Left forelimb (tissue), 1 donor: ENCODE results near the gene RCL1.
"Not testable (repeated sequence)": the region's sequence is repeated elsewhere in the genome, so short reads cannot be mapped to it uniquely, and the experiment has no call there.

Source experiments
- DNase-seq: peaks from one replicate; pipeline ENCODE4 v3.0.0-alpha.2; 2018; ENCODE audit warnings: low spot score

The RCL1 gene

DNA sequence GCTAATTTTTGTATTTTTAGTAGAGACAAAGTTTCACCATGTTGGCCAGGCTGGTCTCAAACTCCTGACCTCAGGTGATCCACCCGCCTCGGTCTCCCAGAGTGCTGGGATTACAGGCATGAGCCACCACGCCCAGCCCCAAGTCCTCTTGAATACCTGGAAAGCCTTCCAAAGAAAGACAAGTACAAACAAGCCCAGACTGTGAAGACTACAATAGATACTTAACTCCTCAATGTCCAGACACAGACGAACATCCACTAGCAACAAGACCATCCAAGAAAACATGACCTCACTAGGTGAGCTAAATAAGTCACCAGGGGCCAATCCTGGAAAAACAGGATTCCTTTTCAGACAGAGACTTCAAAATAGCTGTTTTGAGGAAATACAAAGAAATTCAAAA is 9.6 kb upstream of the RCL1 start:
- DNase-seq = not testable (repeated sequence)

DNA sequence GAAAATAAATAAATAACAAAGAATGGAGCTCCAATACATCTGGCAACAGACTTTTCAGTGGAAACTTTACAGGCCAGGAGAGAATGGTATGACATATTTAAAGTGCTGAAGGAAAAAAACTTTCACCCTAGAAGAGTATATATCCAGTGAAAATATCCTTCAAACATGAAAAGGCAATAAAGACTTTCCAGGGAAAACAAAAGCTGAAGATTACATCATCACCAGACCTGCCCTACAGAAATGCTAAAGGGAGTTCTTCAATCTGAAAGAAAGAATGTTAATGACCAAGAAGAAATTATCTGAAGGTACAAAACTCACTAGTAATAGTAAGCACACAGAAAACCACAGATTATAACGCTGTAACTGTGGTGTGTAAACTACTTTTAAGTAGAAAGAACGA is 8.3 kb upstream of the RCL1 start:
- no peak for DNase-seq

DNA sequence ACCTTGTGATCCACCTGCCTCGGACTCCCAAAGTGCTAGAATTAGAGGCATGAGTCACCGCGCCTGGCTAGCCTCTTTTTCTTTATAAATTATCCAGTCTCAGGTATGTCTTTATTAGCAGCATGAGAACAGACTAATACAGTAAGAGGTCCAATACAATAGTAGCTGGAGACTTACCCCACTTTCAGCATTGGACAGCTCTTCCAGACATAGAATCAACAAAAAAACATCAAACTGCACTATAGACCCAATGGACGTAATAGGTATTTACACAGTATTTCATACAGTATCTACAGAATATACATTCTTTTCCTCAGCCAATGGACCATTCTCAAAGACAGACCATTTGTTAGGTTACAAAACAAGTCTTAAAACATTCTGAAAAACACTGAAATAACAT is 6.1 kb upstream of the RCL1 start:
- DNase-seq = no peak

DNA sequence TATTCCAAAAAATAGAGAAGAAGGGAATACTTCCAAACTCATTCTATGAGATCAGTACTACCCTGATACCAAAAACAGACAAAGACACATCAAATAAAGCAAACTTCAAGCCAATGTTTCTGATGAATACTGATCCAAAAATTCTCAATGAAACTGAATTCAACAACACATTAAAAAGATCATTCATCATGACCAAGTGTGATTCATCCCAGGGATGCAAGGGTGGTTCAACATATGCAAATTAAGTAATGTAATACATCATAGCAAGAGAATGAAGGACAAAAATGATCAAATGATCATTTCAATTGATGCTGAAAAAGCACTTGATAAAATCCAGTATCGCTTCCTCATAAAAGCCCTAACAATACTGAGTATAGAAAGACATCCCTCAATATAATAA is 4.9 kb upstream of the RCL1 start:
- DNase-seq = no peak

DNA sequence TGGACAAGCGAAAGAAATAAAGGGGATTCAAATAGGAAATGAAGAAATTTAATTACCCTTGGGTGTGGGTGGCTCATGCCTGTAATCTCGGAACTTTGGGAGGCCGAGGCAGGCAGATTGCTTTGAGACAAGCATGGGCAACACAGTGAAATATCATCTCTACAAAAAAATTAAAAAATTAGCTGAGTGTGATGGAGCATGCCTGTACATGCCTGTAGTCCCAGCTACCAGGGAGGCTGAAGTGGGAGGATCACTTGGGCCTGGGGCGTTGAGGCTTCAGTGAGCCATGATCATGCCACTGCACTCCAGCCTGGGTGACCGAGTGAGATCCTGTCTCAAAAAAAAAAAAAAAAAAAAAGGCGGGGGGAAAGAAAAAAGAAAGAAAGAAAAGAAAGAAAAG is 4.0 kb upstream of the RCL1 start:
- DNase-seq = no peak

DNA sequence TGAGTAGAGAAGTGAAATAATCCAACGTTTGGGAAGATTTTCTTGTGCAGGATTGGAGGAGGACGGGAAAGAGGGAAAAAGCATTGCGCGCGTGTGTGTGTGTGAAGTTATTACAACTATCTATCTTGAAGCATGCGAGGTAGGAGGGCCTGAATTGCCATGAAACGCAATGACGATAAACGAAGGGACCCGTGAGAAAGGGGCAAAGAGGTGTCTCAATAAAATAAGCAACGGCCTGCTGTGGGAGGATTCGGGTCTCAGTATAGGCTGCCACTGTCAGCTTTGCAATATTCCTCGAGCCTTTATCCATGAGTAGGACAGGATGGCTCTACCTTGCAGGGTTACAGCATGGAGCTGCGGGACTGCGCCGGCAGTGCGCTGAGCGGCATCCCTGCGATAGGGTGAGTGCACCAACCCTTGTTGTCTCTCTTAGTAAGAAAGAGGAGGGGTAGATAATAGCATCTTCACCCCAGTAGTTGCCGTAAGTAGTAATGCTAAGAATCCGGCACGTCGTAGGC is 631 bp upstream of the RCL1 start:
- DNase-seq = no peak

DNA sequence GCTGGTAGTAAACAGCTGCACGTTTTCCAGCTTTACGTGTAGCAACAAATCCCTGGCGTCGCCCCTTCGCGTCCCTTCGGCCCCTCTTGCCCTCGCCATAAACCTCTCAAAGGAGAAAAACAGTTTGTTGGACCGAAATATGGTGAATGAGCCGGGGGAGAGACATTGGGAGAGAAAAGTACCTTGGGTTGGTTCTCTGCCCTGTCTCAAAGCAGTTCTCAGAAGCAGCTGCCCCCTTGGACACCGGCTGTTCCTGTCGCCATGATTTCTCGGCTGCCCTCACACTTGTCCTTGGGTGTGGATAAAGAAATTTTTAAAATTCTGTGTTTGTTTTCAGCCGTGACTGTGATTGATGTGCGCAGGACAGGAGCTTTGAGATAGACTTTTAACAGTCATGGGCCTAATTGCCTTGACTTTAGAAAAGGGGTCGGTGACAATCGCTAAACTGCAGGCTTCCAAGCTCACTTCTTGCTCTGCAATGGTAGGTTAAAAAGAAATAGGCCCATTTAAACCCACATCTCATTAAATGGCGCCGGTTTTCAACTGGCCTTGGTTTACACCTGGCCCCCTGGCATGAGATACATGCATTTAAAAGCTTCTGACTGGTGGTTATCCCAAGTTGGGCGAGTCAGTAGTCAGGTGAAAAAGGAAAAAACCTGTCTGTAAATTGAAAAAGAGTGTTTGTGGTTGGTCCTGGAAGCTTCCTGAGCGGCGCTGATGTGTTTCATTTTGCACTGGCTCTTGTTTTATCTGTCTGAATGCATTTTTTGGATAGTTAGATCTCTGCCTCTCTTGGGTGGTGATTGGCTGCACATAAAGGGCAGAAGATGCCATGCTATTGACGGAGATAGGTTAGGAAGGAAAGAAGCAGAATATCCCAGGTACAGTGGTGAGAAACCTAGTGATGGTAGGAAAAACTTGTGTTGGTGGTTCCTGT is 983 bp downstream of the RCL1 start:
- DNase-seq = no peak

DNA sequence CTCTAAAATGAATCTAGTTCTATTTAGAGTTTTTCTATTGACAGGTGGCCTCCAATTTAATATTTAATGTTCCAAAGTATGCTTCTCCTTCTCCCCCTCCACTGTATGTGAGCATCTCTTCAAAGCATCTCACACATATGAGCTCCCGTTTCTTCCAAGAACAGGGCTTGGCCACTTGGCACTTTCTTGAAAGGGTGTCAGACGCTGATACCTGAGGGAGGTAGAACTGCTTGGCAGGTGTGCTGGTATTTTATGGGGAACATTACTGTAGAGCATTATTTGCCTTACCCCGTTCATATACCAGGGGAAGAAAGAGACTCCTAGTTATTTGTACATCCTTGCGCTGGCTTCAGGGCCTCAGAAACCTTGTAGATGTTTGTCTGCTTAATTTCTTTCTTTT is 1.9 kb downstream of the RCL1 start:
- no peak for DNase-seq

DNA sequence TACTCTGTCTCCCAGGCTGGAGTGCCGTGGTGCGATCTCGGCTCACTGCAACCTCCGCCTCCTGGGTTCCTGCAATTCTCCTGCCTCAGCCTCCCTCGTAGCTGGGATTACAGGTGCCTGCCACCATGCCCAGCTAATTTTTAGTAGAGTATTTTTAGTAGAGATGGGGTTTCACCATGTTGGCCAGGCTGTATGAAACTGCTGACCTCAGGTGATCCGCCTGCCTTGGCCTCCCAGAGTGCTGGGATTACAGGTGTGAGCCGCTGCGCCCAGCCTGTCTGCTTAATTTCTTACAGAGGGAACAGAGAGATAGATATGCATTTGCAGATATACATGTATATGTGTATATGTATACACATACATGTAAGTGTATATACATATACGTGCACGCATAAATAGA is 2.4 kb downstream of the RCL1 start:
- DNase-seq = not testable (repeated sequence)

DNA sequence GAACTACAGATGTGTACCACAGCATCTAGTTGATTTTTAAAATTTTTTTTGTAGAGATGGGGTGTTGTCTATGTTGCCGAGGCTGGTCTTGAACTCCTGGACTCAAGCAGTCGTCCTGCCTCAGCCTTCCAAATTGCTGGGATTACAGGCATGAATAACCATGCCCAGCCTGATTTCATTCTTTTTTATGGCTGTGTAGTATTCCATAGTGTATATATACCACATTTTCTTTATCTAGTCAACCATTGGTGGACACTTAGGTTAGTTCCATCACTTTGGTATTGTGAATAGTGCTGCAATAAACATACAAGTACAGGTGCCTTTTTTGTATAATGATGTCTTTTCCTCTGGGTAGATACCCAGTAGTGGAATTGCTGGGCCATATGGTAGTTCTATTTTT is 3.8 kb downstream of the RCL1 start:
- DNase-seq = no peak

DNA sequence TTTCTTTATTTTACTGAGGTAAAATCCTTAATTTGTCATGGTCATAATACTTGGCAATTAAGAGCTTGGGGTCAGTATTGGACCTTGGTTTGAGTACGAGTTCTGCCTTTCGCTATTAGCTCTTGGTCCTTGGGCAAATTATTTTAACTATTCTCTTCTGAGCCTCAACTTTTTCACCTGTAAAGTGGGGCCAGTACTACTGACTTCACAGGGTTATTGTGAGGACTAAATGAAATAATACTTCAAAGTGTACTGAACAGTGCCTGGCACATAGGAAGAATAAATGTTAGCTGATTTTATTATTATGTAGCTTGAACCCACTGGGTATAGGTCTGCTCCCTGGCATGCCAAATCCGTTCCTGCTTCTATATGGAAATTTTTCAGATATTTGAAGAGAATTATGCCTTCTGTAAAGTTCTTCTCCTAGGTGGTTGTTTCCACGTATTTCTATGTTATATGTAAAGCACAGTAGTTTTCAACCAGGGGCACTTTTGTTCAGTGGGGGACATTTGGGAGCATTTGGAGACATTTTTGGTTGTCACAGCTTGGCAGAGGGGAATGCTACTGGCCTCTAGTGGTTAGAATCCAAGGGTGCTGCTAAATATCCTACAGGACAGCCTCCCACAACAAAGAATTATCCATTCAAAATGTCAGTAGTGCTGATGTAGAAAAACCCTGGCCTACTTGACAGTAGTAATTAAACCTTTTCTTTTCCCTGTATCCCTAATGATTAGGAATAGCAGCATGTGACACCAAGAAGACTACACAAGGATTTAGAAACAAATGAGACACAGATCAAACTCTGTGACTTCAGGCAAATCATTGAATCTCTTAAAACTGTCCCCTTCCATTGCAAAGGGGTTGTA is 4.5 kb downstream of the RCL1 start:
- no peak for DNase-seq

DNA sequence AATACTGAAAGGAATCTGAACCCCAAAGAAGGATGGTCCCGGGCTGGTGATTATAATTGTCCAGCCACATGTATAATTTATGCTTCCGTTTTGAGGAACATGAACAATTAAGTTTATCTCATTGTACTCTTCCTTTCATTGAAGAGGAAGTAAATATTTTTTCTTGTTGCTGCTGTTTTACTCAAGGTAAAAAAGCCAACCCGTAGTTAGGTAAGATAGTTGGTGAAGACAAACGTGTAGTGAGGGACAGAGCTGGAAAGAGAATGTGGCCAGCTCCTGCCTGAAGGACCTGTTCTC is 5.1 kb downstream of the RCL1 start:
- no peak for DNase-seq

DNA sequence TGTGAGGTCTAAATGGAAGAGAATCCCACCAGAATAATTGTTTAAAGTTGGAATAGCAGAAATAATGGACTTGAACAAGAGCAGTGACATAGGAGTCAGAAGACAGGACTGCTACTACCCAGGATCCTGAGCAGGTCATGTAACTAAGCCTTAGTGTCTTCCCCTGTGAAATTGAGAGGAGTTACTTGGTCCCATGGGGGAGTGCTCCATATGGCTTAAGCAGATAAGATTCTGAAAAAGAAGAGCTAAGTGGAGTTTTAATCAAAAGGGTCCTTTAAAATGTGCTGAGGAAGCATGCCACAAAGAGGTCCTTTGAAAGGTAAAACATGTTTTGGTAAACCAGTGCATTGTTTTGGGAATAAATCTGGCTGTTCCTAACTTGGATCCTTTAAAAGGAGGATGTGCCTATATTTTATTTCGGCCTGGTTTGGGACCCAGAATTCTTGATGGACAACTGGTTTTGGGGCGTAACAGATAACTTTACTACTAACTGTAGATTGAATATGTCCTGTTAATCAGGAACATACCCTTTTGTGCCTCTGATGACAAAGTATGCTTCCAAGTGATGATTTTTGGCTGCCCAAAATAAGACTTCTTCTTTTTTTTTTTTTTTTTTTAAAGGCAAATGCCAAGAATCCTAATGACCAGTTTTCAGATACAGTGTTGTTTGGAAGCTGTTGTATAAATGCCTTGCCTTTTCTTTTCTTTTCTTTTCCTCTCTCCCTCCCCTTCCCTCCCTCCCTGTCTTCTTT is 5.7 kb downstream of the RCL1 start:
- no peak for DNase-seq

DNA sequence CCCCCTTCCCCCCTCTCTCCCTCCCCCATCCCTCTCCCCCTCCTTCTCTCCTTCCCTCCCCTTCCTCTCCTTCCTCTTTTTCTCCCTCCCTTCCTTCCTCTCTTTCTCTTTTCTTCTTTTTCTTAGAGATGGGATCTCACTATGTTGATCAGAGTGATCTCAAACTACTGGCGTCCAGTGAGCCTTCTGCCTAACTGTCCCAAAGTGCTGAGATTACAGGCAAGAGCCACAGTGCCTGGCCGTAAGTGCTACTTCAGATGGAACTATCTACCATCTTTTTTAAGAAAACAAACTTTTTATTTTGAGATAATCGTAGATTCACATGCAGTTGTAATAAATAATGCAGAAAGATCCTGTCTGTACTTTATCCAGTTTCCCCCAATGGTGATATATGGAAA is 6.3 kb downstream of the RCL1 start:
- DNase-seq = no peak

DNA sequence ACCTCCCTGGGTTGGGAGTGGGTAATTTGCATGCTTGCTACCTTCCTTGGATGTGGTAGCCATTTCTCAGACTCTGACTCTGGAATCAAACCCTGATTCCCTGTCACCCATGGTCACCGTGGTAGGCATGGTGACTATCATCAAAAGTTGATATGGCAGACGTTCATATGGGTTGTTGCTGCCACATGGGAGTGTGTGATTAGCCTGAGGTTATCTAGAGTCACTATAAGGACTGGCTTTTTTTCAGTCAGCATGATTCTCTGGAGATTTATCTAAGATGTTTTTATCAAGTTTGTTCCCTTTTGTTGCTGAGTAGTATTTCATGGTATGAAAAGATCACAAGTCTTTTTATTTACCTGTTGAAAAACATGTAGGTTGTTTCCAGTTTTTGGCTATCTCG is 7.0 kb downstream of the RCL1 start:
- no peak for DNase-seq

DNA sequence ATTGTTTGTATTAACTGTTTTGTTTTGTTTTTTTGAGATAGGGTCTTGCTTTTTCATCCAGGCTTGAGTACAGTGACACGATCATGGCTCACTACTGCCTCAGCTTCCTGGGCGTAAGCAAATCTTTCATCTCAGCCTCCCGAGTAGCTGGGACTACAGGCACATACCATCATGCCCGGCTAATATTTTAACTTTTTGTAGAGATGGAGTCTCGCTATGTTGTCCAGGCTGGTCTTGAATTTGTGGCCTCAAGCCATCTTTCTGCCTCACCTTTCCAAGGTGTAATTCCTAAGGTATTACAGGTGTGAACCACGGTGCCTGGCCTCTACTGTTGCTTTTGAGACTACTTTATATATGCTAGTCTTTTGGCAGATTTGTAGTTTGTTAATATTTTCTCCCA is 8.4 kb downstream of the RCL1 start:
- no peak for DNase-seq

DNA sequence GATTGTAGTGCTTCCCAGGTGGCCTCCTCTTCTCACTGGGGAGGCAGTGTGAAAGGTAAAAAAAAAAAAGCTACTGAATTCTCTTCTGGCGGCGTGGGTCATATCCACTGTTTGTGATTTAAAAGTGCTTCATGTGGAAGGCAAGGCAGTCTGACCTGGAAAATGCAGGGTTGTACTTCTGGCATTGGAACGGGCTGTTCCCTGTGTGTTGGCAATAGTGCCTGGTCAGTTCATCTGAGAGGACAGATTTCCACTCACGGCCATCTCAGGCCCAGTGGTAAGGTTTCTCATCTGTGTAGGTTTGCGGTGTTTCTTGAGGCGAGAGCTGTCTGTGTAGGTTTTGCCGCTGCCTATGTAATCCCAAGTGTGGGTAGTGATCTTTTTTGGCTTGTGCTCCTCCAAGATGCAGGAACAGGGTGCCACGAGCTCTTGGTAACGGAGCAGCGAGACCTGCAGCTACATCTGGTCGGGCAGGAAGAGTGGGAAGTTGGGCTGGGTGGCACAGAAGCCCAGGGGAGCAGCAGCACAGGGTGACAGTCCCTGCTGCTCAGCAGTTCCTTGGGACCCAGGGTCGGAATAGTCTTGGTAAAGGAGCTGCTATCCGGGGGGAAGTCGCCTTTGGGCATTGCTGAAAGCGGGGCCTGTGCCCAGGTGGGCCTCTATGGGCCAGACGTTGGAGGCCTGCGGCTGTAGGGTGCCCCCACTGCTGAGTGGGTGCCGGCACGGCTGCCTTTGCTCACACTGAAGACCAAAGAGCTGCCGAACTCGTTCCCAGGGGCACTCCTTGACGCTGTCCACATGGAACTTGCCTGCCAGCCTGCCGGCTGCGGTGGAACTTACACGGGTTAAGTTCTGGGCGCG is 11.2 kb downstream of the RCL1 start:
- DNase-seq = no peak

DNA sequence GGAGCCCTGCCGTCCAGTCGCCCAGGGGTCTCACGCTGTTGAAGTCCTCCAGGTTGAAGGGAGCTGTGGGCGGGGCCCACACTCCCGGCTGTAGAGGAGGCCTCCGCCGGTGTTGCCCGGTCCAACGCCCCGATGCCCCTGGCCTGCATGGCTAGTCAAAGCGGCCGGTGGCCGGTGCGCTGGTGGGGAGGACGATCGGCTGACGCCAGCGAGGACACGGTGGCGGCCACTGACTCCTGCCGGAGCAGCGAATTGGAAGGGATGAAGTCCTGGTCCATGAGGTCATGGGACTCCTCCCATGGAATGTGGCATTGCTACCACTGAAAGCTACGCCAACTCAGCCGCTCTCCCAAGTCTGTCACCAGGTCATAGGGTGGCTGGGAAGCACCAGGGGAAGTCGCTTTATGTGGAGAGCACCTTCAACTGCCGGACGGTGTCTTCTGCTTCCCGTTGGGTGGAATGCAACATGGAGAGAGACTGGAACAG is 11.8 kb downstream of the RCL1 start:
- no peak for DNase-seq

DNA sequence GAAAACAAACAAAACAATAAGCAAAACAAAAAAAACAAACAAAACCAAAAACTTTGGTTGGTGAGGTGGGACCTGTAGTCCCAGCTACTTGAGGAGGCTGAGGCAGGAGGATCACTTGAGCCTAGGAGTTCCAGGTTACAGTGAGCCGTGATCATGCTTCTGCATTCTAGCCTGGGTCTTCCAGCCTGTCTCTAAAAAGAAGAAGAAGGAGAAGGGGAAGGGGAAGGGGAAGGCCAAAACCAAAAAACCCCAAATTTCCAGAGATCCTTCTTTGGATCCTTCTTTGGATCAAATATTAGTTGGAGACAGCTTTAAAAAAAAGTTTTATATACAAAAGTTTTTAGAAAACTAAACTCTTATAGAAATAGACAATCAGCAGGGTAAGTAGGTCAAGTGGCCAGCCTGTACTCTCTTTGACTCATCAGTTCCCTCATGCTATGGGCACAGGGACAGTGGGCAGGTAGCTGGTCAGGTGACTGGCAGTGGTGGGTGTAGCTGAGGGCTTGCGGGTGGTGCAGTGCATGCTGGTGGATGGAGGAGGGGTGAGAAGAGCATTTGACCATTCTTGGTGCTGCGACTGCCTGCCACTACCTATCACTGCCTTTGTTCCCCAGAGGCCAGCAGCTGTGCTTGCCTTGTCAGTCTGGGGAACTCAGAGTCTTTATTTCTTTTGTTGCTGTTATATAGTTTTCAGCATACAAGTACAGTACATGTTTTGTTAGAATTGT is 12.6 kb downstream of the RCL1 start:
- DNase-seq = no peak

DNA sequence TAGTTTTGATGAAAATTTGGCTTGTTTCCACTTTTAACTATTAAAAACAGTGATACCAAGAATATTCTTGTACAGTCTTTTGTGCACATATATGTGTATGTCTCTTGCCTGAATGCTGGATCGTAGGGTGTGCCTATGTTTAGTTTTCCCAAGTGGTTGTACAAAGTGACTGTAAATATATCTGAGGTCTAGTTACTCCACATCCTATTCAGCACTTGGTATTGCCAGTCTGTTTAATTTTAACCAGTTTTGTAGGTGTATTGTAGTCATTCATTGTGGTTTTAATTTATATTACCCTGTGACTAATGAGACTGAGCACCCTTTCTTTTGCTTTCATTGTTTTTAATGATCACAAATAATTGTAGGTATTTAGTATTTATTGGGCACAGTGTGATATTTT is 17.8 kb downstream of the RCL1 start:
- DNase-seq = no peak

DNA sequence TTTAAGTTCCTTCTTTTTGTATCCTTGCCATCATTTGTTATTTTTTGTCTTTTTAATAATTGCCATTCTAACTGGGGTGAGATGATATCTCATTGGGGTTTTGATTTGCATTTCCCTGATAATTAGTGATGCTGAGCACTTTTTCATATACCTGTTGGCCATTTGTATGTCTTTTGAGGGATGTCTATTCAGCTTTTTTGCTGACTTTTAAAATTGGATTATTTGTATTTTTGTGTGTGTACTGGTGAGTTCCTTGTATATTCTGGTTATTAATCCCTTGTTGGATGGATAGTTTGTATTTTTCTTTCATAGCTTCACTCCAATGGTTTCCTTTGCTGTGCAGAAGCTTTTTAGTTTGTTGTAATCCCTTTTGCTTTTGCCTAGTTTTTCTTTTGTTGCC is 19.1 kb downstream of the RCL1 start:
- DNase-seq = no peak
